Activated T-cell treated with anti-CD3 and anti-CD28 coated beads for 24 hours (primary cell): Measurements from ENCODE around the gene IL11RA.
A peak's percentile ranks its signal among the peaks of the same experiment; 100 is the strongest.

ENCODE experiments used
- DNase-seq: peaks from one replicate; pipeline ENCODE4 v3.0.0-alpha.2; 2020; ENCODE audit warnings: low read depth

Gene IL11RA

DNA sequence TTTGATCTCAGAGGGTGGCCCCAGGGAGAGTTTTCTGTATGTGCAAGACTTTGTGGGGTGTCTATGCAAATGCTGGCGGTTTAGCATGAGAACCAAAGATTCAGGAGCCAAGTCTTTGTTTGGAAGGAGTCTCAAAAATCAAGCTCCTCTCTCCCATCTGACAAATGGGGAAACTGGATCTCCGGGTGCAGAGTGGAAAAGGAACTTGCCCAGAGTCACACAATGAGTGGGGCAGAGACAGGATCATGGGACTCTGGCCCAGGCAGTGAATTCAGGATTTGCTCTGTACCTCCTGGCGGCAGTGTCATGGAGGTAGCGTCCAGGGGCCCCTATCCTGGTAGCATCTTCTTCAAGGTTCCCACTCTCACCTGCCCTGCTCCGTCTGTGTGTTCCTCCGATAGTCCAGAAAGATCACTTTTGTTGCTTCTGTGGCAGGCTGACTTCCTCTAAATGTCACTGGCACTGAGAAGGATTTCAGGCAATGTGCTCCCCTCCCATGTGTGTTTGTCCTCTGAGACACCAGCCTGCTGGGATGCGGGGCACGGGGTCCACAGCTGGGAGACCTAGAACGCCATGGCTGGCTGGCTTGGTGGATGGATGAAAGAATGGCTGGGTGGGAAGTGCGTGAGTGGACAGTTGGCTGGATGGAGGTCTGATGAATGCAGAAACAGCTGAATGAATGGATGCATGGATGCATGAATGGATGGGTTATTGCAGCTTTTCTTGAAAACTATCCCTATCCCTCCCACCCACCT is 35.5 kb downstream of the IL11RA start:
- no peak for DNase-seq

DNA sequence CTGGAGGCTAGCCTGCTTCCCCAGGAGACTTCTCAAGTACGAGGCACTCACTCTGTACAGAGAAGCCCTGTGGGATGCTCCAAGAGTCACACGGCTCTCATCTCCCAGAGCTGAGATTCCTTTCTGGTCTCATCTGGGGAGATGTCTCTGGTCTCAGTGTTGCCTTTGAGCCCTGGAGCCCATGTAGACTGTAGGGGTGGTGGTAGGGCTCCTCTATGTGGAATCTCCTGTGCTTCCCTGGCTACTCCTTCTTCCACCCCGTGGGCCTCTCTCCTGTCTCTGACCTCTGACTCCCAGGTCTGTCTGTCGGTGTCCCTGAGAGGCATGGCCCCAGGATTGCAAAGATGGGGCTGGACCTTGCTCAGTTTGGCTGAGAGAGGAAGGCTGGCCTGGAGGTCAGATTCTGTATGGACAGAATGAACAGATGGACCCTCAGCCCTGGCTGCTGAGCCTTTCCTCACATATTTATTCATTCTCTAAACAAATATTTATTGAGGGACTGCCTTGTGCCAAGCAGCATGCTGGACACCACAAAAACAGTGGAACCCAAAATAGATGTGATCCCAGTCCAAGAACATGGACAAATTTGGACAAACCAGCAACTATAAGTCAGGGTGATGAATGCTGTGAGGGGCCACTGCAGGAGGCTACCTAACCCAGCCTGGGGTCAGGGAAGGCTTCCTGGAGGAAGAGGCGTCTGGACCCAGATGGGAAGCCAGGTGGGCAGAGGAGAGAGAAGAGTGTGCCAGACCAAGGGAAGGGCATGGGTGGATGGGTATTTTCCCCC is 36.5 kb downstream of the IL11RA start:
- no peak for DNase-seq

DNA sequence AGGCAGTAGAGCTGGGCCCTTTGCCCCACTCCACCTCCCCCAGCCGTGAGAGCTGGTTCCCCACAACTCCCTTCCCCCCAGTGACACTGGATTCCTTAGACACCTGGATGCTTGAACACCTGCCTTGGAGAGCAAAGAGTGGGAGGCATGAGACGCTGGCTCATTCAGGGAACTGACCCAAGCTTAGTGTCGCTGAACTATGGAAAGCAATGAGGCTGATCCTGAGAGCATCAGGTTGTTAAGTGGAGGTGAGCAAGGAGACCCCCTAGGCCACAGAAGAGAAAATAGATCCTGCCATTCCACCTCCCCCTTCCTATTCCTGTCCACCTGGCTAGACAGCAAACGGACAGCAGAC is 37.1 kb downstream of the IL11RA start:
- DNase-seq = no peak

DNA sequence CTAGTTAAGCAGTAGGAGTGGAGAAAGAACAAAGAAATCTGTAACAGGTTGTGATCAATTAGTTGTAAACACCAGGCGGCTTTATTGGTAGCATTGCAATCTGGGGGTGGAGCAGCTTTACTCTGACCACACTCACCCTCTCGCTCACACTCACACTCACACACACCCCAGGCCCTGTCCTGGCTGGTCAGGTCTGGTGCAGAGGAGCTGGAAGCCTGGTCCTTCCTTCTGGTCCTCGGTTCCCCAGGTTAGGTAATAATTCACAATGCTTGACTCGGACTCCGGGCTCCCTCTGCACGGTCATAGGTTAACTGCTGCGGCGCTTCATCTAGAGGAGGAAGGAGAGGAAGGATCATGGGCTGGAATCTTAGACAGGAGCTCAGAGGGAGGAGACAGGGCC is 37.5 kb downstream of the IL11RA start:
- no peak for DNase-seq

DNA sequence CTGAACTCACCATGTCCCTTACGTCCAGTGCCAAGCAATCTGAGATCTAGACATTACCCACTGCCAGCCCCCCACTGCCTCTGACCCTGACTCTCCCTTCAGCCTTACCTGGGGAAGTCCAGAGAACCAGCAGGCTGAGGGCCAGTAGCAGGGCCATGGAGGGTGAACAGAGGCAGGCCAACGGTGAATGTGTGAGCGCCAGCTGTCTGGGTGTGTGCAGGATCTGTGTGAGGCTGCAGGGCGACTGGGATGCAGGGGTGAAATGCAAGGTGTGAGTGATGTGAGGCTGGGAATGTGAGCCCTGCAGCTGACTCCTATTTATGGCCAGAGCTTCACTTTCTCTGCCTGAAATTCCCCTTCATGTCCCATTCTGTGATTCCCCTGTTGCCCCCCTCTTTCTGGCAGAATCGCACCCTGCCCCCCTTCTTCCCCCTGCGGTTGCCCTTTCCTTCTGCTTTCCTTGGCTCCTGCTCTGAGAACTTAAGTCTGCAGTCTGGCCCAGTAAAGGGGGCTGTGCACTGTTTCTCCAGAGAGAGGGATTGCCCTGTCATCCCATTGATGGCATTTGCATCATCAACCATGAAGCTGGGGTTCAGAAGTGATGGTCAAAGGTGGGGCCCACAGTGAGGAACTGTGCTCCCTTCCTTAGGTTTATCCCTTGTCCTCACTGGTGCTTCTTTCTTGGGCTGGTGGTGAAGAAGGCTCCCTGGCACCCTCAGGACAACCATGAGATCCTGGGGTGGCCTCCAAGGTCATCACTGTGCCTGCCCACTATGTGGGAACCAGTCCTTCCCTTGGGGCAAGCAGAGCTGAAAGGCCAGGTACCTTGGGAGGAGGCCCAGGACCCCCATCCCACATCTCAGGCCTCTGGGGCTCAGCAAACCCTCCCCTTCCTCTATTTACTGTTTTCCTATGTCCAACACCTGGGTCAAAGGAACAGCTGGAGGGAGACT is 39.3 kb downstream of the IL11RA start, which contains the start of gene CCL19:
TSS of gene CCL19 (minus strand) at position 294 of the 953 bp plus-strand sequence. CDS start at position 157, 137 bp downstream.
- no peak for DNase-seq

DNA sequence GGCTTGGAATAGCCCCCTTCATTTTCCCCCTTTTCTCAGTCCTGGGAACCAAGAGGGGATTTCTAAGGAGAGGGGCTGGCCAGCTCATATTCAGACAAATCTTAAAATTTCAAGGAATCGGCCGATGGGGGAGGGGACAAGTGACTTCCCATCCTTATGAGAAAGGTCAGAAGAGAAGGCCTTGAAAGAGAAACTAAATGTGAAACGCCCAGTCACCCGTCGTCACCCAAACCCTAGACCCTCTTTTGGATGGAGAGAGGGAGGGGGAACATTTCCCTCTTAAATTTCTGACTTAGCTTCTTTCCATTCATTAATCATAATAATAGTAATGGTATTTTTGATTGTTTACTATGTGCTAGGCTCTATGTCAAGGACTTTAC is 39.9 kb downstream of the IL11RA start:
- no peak for DNase-seq

DNA sequence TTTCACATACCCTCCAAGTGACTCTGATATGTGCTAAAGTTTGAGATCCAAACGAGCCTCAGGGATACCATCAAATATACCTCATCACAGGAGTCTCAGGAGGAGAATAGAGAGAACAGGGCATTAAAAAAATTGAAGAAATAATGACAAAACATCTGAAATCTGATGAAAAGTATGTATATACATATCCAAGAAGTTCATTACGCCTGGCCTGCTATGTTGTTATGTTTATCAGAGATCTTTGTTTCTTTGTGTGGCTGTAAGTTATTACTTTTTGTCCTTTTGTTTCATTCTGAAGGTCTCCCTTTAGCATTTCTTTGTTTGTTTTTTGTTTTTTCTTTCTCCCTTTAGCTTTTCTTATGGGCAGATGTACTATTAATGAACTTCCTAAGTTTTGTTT is 41.6 kb downstream of the IL11RA start:
- no peak for DNase-seq

DNA sequence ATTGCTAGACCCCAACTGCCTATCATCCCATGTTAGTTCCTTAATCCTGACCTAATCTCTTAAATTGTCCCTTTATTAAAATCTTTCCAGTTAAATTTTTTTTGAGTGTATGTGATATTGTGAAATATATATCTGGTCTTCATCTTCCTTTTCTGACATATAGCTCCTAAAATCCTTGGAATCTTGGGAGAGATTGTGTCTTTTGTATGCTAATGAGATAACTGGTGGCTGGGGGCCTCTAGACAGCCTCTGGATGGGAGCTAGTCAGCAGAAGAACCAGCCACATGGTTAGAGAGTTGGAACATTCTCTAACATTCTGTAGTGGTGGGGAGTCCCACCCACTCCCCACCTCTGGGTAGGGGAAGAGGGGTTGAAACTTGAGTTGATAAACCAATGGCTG is 42.8 kb downstream of the IL11RA start:
- no peak for DNase-seq

DNA sequence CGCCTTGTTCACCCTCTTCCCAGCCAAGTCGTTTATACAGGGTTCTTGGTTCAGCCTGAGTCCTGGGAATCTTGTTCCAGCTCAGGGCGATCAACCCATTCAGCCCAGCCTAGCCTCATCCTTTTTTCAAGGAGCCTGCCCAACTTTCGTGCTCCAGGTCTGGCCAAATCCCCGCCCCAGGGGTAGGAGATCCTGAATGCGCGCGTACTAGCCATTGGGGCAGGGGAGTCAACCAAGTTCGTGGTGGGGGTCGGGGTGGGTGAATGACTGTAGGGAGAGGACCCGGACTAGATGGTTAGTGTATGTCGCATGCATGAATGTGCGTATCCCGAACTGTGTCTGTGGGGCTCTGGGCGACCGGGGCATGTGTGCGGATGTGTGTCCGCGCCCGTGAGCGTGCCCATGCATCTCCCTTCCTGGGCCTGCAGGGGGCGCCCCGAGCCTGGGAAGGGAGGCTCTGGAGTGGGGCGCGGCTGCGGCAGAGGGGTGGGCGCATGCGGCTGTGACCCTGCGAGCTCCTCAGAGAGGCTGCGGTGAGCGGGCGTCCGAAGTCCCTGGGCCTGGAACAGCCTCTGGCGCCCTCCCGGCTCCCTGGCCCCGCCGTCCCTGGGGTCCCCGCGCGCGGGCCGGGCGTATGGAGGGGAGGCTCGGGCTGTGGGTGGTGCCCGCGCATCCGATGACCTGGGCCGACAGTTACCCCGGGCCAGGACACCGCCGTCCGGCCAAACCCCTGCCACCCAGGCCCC is 49.2 kb downstream of the IL11RA start:
- DNase-seq = peak; percentile 69

DNA sequence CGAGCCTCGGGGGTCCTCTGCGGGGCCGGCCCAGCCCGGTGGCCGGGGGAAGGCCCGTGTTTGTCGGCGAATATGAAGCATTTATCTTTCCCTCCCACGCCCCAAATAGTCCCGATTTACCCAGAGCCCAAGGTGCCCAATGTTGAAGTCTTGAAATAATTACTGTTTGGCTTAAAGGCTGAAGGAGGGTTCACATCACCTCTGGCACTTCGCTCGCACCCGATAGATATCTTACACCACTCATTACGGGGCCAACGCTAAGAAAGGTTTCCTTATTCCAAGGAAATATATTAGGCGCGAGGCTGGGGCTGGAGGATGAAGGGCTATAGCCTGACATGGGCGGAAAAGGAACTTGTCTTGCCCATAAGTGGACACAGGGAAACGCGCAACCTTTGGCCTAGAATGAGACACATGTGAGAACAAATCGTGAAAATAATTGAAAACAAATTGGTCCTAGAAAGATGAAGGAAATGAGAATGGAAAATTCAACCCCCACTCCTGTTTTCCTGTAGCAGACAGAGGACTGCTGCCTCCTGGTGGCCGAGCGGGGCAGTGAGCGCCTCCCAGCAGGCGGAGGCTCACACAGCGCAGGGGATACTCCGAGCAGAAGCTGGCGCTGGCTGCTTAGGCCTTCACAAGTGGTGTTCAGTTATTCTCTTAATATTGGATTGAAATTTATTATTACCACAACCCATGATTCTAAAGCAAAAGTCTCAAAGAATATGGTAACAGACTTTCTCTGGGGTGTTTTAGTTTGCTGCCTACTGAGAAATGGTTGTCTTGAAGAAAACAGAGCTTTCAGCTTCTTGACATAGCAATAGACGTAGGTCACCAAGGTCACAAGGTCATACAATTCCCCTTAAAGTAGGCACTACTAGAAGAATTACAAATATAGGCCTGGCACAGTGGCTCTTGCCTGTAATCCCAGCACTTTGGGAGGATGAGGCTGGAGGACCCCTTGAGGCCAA is 50.1 kb downstream of the IL11RA start:
- DNase-seq = peak; percentile 79

DNA sequence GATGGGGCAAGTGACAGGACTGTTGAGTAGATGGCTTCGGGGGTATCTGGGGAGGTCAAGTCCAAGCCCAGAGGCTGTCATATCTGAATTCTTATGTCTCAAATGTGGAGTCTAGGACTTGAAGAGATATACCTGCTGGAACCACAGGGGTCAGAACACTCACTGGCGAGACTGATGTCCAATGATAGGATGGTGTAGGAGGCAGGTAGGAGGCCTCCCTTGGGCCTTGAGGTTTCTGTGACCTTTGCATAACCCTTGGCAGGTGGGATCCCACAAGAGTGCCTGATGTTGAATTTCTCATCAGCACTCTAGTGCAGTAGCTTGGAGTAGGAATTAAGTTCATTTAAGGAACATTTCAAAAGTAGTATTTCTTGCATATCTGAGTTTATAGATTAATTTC is 55.1 kb downstream of the IL11RA start:
- DNase-seq = no peak

DNA sequence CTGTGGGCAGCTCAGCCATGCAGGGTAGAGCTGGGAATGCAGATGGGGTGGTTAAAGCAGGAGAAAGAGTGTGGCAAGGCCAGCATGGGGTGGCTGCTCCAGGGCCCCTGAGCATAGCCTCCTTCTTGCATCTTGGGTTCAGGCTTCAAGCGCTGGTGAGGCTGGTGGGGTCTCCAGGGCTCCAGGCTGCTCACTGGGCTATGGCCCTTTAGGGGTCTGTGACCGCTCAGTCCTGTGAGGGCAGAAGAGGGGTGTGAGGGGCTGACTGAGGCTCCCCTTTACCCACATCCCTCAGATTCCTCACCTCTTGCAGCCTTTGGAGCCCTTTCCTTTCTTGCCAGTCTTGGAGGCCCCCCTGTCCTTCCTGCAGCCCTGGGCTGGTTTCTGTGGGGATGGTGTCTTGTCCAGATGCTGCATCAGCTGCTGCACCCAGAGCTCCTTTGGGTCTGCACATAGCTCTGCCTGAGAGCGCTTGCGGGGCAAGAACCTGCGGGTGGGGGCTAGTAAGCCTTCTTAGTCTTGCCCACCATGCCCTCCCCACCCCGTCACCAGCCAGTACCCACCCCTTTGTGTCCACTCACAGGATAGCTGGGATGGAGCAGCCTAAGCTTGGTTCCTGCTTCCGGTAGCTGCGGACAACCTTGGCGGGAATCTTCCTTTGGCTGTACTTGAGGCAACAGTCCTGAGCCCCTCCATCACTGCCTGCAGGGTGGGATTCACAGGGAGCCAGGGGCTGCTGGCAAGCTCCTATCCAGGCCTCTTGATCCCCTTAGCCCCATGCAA is 57.4 kb downstream of the IL11RA start:
- no peak for DNase-seq

DNA sequence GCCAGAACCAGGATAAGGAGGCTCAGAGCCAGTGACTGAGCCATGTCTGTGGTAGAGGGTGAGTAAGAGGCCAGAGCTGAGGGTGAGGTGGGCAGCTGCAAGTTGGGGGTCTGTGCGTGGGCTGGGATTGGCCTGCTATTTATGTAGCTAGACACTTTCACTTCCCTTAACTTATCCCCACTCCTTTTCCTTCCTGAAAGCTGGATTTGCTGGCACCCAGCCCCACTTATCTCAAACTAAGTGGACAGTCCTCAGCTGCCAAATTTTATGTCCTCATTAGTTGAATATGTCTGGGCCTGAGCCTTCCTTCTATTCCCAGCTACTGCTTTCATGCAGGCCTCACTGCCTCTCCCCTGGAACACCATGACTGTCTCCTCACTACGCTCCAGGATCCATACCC is 58.0 kb downstream of the IL11RA start, which contains the start of gene CCL21:
TSS of gene CCL21 (minus strand) at position 114 of the 400 bp plus-strand sequence. CDS start at position 44, 70 bp downstream.
- no peak for DNase-seq
